SK-N-SH (cell line): ENCODE results near the gene ZNHIT2. TPM values are rescaled to one million over a fixed set of nuclear protein-coding genes. Genes with fewer than 3 reads are reported as not detected.

Source experiments
- CTCF ChIA-PET: fragments of 300-600, 350-600 bp; formaldehyde crosslinking; extraction: SDS; loops from one replicate; lab custom pipeline; 2021; lab: Yijun Ruan, JAX
- POLR2A ChIA-PET: fragments of 350-600 bp; sonication (Branson Sonifier 250); formaldehyde crosslinking; extraction: SDS; loops from one replicate; lab custom pipeline; 2020; ENCODE audit warnings: antibody characterized with exemption, inconsistent platforms; lab: Yijun Ruan, JAX
- DNase-seq: peaks from one replicate; pipeline ENCODE4 v3.0.0; 2012
- H2AFZ ChIP-seq: fragments of 200-600 bp; sonication (generic); 2 replicates; pipeline ENCODE4 v1.8.1; 2016; ENCODE audit warnings: antibody characterized with exemption, mild to moderate bottlenecking, low read depth
- H3F3A ChIP-seq: fragments of 200-600 bp; sonication (generic); replicated peaks from 2 replicates; pipeline ENCODE3; 2016; ENCODE audit warnings: antibody characterized with exemption, mild to moderate bottlenecking; ENCODE audit not compliant: insufficient read depth
- H3K27ac ChIP-seq, 2 experiments: fragments of 200-500 bp in 1 of 2; fragments of 200-600 bp in 1 of 2; sonication (Bioruptor generic) in 1 of 2; sonication (generic), shearing (Covaris generic) in 1 of 2; 2 replicates each; pipeline versions ENCODE4 v1.5.1 to v1.6.1; 2014 to 2016; ENCODE audit warnings: low read depth in 2 of 2, inconsistent platforms in 1 of 2, low read length in 1 of 2, mild to moderate bottlenecking in 1 of 2, mixed read lengths in 1 of 2
- H3K27me3 ChIP-seq: fragments of 200-600 bp; sonication (generic), shearing (Covaris generic); 2 replicates; pipeline ENCODE4 v1.6.1; 2016; ENCODE audit warnings: mixed run types; ENCODE audit not compliant: insufficient read depth
- H3K36me3 ChIP-seq, 2 experiments: fragments of 200-500 bp in 1 of 2; fragments of 200-600 bp in 1 of 2; sonication (Bioruptor generic) in 1 of 2; sonication (generic) in 1 of 2; replicated peaks in 1 of 2; 2 replicates each; pipeline versions ENCODE3 to v1.5.1; 2014 to 2016; ENCODE audit warnings: low read length in 1 of 2, mild to moderate bottlenecking in 1 of 2; ENCODE audit not compliant: insufficient read depth in 2 of 2, control insufficient read depth in 1 of 2
- H3K4me1 ChIP-seq, 2 experiments: fragments of 200-500 bp in 1 of 2; fragments of 200-600 bp in 1 of 2; sonication (Bioruptor generic) in 1 of 2; sonication (generic), shearing (Covaris generic) in 1 of 2; 2 replicates each; pipeline versions ENCODE4 v1.5.1 to v1.6.1; 2014 to 2016; ENCODE audit warnings: low read depth in 1 of 2, low read length in 1 of 2, mixed run types in 1 of 2; ENCODE audit not compliant: insufficient read depth in 2 of 2, control insufficient read depth in 1 of 2
- H3K4me2 ChIP-seq: fragments of 200-600 bp; sonication (generic), shearing (Covaris generic); 2 replicates; pipeline ENCODE4 v1.6.1; 2017; ENCODE audit warnings: mixed run types
- H3K4me3 ChIP-seq, 2 experiments: fragments of 200-500 bp in 1 of 2; fragments of 200-600 bp in 1 of 2; sonication (Bioruptor generic) in 1 of 2; sonication (generic), shearing (Covaris generic) in 1 of 2; 2 replicates each; pipeline versions ENCODE4 v1.5.1 to v1.8.1; 2014 to 2016; ENCODE audit warnings: low read depth in 2 of 2, inconsistent platforms in 1 of 2, low read length in 1 of 2, mild to moderate bottlenecking in 1 of 2, mixed read lengths in 1 of 2, moderate library complexity in 1 of 2
- H3K79me2 ChIP-seq: fragments of 200-600 bp; sonication (generic); 2 replicates; pipeline ENCODE4 v1.8.1; 2017; ENCODE audit warnings: mild to moderate bottlenecking; ENCODE audit not compliant: insufficient read depth
- H3K9ac ChIP-seq: fragments of 200-600 bp; sonication (generic); 2 replicates; pipeline ENCODE4 v1.6.1; 2017; ENCODE audit warnings: mixed run types
- H3K9me2 ChIP-seq: fragments of 200-600 bp; sonication (generic); 2 replicates; pipeline ENCODE4 v1.6.1; 2017; ENCODE audit warnings: mixed run types
- H3K9me3 ChIP-seq: fragments of 200-600 bp; sonication (generic); 2 replicates; pipeline ENCODE4 v1.6.1; 2017; ENCODE audit warnings: mixed run types, mild to moderate bottlenecking, moderate library complexity
- H4K20me1 ChIP-seq: fragments of 200-600 bp; sonication (generic); 2 replicates; pipeline ENCODE4 v1.6.1; 2017; ENCODE audit warnings: mild to moderate bottlenecking, mixed run types; ENCODE audit not compliant: insufficient read depth
- CHD2 ChIP-seq: fragments of 150-350 bp; IDR thresholded peaks from 2 replicates; pipeline ENCODE4 v1.6.1; 2018; ENCODE audit warnings: low read length; ENCODE audit not compliant: partially characterized antibody
- EZH2phosphoT487 ChIP-seq: fragments of 200-600 bp; sonication (generic); IDR thresholded peaks from 2 replicates; pipeline ENCODE4 v1.6.1; 2017; ENCODE audit warnings: low read depth, mixed run types, mild to moderate bottlenecking, antibody characterized with exemption, moderate library complexity, borderline replicate concordance
- FOSL2 ChIP-seq: IDR thresholded peaks from 2 replicates; pipeline ENCODE4 v1.4.0; 2012; ENCODE audit warnings: low read depth, mild to moderate bottlenecking, moderate library complexity, borderline replicate concordance
- FOXJ3 ChIP-seq: sonication (generic); formaldehyde crosslinking; IDR thresholded peaks from 2 replicates; pipeline ENCODE4 v1.5.1; 2020; ENCODE audit warnings: mild to moderate bottlenecking, missing genetic modification reagents
- TAF1 ChIP-seq: IDR thresholded peaks from 2 replicates; pipeline ENCODE4 v1.6.1; 2012; ENCODE audit warnings: low read depth, mild to moderate bottlenecking, low read length, moderate library complexity, borderline replicate concordance
- TEAD4 ChIP-seq: IDR thresholded peaks from 2 replicates; pipeline ENCODE4 v1.4.0; 2012; ENCODE audit warnings: mild to moderate bottlenecking, borderline replicate concordance; ENCODE audit not compliant: insufficient read depth
- WGBS: methylation state at CpG from one replicate; pipeline ENCODE4 v1.1.6; 2017; ENCODE audit warnings: low lambda C conversion rate; 5-methylcytosine and 5-hydroxymethylcytosine counted together
- polyA plus RNA-seq, 3 experiments: library from polyadenylated mRNA; depleted of rRNA; stranded (reverse); fragments of >200 nt; gene quantifications; 2 replicates each; pipeline ENCODE4 v1.2.3, GENCODE V29; 2012
- TF ChIP-seq, protein P1 (sequence below): IDR thresholded peaks from 2 replicates; pipeline ENCODE4 v1.4.0; 2012; ENCODE audit warnings: low read depth, borderline replicate concordance
- TF ChIP-seq, protein P2 (sequence below): fragments of 200-600 bp; sonication (generic); IDR thresholded peaks from 2 replicates; pipeline ENCODE4 v1.6.1; 2017; ENCODE audit warnings: antibody characterized with exemption, mild to moderate bottlenecking, moderate library complexity
- TF ChIP-seq, protein P3 (sequence below): IDR thresholded peaks from 2 replicates; pipeline ENCODE4 v1.6.1; 2012; ENCODE audit warnings: mild to moderate bottlenecking, low read depth, low read length, moderate library complexity
- TF ChIP-seq, protein P4 (sequence below): fragments of 150-350 bp; IDR thresholded peaks from 2 replicates; pipeline ENCODE4 v1.6.1; 2016; ENCODE audit warnings: mild to moderate bottlenecking, low read depth, low read length
- TF ChIP-seq, protein P5 (sequence below): fragments of 150-350 bp; IDR thresholded peaks from 2 replicates; pipeline ENCODE4 v1.6.1; 2017; ENCODE audit warnings: antibody characterized with exemption, low read length, low read depth, borderline replicate concordance

ZNHIT2 gene
- polyA plus RNA-seq, 1 of the 3 experiments (the other 2 are of a cell fraction), result 5.6 TPM

DNA sequence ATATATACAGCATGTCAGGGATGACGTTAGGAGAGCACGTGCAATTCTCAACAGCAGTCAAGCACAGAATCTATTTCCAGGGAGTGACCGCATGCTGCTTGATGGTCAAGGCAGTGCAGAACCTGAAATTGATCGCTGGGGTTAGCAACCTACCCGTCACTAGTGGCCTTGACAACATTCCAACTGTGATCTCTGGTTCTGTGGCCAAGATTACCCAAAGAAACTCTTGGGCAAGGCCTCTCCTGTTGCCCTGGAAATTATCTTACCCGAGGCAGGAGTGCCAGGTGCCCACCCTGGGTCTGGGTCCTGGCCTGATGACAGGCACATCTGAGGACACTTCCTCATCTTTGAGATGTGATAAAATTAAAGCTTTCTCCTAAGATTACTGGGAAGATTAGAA, 3.7 kb downstream of the ZNHIT2 start:
- Histone ChIP-seq H4K20me1 (peaks cover 6% of the 10 kb centered on the region; the same call in 1 of the 2 replicates), H2AFZ (no peak overlapping the region), H3K36me3 (peaks cover 17 to 25% of the 10 kb centered on the region in 2 experiments), H3K27me3 (no peaks in the 10 kb centered on the region), H3K9me3 (no peaks in the 10 kb centered on the region), H3K4me1 (peaks cover 14 to 54% of the 10 kb centered on the region in 2 experiments; a peak in 3 of 4 replicates), H3K4me3 (peak overlapping the region in 1 of 2 experiments; percentile 83; a peak in 1 of 4 replicates), H3K9ac (no peak overlapping the region), H3F3A (peaks cover 24% of the 10 kb centered on the region), H3K4me2 (no peak overlapping the region), H3K9me2 (no peaks in the 10 kb centered on the region), H3K79me2 (peaks cover 20% of the 10 kb centered on the region), H3K27ac (peak overlapping the region in 1 of 2 experiments; percentile 89; a peak in 2 of 4 replicates)
- ChIA-PET CTCF (interaction anchor here (0.7 to 6.1 kb wide), 13 partner anchors 7 to 801 kb away, joined by 3 to 150 read pairs (median 4); partner anchors contain the start of genes ARL2, CAPN1, FAU and MRPL49), POLR2A (interaction anchor here (1.9 to 2.9 kb wide), 2 partner anchors 8 to 21 kb away, joined by 5 to 22 read pairs; partner anchors contain the start of genes FAU, MRPL49 and SYVN1)
- DNase-seq, result no peak
- TF ChIP-seq, protein P1, sequence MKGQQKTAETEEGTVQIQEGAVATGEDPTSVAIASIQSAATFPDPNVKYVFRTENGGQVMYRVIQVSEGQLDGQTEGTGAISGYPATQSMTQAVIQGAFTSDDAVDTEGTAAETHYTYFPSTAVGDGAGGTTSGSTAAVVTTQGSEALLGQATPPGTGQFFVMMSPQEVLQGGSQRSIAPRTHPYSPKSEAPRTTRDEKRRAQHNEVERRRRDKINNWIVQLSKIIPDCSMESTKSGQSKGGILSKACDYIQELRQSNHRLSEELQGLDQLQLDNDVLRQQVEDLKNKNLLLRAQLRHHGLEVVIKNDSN, result no peak
- TF ChIP-seq EZH2phosphoT487 (no peak), CHD2 (no peak), TAF1 (no peak), FOSL2 (no peak), FOXJ3 (CRISPR knock-in tag) (no peak), TEAD4 (no peak)
- TF ChIP-seq, protein P2, sequence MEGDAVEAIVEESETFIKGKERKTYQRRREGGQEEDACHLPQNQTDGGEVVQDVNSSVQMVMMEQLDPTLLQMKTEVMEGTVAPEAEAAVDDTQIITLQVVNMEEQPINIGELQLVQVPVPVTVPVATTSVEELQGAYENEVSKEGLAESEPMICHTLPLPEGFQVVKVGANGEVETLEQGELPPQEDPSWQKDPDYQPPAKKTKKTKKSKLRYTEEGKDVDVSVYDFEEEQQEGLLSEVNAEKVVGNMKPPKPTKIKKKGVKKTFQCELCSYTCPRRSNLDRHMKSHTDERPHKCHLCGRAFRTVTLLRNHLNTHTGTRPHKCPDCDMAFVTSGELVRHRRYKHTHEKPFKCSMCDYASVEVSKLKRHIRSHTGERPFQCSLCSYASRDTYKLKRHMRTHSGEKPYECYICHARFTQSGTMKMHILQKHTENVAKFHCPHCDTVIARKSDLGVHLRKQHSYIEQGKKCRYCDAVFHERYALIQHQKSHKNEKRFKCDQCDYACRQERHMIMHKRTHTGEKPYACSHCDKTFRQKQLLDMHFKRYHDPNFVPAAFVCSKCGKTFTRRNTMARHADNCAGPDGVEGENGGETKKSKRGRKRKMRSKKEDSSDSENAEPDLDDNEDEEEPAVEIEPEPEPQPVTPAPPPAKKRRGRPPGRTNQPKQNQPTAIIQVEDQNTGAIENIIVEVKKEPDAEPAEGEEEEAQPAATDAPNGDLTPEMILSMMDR, result no peak
- TF ChIP-seq, protein P3, sequence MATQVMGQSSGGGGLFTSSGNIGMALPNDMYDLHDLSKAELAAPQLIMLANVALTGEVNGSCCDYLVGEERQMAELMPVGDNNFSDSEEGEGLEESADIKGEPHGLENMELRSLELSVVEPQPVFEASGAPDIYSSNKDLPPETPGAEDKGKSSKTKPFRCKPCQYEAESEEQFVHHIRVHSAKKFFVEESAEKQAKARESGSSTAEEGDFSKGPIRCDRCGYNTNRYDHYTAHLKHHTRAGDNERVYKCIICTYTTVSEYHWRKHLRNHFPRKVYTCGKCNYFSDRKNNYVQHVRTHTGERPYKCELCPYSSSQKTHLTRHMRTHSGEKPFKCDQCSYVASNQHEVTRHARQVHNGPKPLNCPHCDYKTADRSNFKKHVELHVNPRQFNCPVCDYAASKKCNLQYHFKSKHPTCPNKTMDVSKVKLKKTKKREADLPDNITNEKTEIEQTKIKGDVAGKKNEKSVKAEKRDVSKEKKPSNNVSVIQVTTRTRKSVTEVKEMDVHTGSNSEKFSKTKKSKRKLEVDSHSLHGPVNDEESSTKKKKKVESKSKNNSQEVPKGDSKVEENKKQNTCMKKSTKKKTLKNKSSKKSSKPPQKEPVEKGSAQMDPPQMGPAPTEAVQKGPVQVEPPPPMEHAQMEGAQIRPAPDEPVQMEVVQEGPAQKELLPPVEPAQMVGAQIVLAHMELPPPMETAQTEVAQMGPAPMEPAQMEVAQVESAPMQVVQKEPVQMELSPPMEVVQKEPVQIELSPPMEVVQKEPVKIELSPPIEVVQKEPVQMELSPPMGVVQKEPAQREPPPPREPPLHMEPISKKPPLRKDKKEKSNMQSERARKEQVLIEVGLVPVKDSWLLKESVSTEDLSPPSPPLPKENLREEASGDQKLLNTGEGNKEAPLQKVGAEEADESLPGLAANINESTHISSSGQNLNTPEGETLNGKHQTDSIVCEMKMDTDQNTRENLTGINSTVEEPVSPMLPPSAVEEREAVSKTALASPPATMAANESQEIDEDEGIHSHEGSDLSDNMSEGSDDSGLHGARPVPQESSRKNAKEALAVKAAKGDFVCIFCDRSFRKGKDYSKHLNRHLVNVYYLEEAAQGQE, result no peak
- TF ChIP-seq, protein P4, sequence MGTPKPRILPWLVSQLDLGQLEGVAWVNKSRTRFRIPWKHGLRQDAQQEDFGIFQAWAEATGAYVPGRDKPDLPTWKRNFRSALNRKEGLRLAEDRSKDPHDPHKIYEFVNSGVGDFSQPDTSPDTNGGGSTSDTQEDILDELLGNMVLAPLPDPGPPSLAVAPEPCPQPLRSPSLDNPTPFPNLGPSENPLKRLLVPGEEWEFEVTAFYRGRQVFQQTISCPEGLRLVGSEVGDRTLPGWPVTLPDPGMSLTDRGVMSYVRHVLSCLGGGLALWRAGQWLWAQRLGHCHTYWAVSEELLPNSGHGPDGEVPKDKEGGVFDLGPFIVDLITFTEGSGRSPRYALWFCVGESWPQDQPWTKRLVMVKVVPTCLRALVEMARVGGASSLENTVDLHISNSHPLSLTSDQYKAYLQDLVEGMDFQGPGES, result no peak
- TF ChIP-seq, protein P5, sequence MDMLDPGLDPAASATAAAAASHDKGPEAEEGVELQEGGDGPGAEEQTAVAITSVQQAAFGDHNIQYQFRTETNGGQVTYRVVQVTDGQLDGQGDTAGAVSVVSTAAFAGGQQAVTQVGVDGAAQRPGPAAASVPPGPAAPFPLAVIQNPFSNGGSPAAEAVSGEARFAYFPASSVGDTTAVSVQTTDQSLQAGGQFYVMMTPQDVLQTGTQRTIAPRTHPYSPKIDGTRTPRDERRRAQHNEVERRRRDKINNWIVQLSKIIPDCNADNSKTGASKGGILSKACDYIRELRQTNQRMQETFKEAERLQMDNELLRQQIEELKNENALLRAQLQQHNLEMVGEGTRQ, result no peak
- WGBS, result 99% methylated on average over 6 of the region's 6 CpGs
